ENCODE results near the gene MTHFD2L. TPM values are rescaled to one million over a fixed set of nuclear protein-coding genes. Genes with fewer than 3 reads are reported as not detected.

Gene MTHFD2L
- total RNA-seq, 4 donors from 2014 or later: 11.8 to 17.1 (median 14.9) TPM

DNA sequence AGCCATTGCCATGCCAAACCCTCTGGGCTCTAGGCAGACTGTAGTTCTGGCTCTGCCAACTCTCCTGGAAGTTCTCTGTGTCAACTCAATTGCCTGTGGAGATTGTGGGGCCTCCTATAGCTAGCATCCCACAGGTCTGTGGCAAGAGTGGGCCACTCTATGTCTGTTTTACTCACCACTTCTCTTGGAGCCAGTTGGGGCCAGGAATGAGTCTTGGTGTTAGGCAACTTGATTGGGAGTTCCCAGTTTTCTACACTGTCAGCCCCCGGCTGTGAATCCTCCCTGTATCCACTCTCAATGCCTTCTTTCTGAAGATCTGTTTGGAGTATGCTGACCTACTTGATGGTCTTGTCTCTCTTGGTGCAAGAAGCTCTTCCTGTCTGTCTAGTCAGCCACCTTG, 102.1 kb downstream of the MTHFD2L start:
- Histone ChIP-seq H3K4me1 (no peaks in the 10 kb centered on the region), H3K36me3 (no peaks in the 10 kb centered on the region), H3K4me3 (no peak overlapping the region), H3K27ac (no peak overlapping the region), H3K27me3 (no peaks in the 10 kb centered on the region), H3K9me3 (no peaks in the 10 kb centered on the region)
- no peak for DNase-seq
- TF ChIP-seq POLR2A (IDR thresholded peaks at IDR 0.05) (no peak), CTCF (IDR thresholded peaks at IDR 0.05) (no peak)

DNA sequence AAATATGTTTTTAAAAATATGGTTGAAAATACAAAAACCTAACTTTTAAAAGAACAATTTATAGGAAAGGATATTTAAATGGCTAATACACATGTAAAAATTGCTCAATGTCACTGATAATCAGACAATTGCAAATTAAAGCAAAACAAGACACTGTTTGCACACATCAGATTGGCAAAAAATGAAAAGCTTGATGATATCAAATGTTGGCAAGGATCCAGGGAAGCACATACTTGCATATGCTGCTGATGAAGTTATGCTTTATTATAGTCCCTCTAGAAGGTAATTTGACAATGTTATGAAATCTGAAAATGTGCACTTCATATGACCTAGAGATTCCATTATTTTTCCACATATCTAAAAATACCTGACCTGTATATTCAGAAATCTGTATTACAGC, 104.6 kb downstream of the MTHFD2L start:
- TF ChIP-seq CTCF (IDR thresholded peaks at IDR 0.05) (no peak), POLR2A (IDR thresholded peaks at IDR 0.05) (no peak)
- Histone ChIP-seq H3K9me3 (no peaks in the 10 kb centered on the region), H3K36me3 (no peaks in the 10 kb centered on the region), H3K27me3 (no peaks in the 10 kb centered on the region), H3K4me3 (no peak overlapping the region), H3K4me1 (no peaks in the 10 kb centered on the region), H3K27ac (no peak overlapping the region)
- DNase-seq: no peak

- TF ChIP-seq POLR2A (IDR thresholded peaks at IDR 0.05) (no peak), CTCF (IDR thresholded peaks at IDR 0.05) (no peak)
- Histone ChIP-seq H3K36me3 (no peaks in the 10 kb centered on the region), H3K27ac (no peak overlapping the region), H3K27me3 (no peaks in the 10 kb centered on the region), H3K9me3 (no peaks in the 10 kb centered on the region), H3K4me1 (no peaks in the 10 kb centered on the region), H3K4me3 (no peak overlapping the region)
- no peak for DNase-seq
Measured at GRCh38 chr4:74263551-74263950, 105.6 kb downstream of the MTHFD2L start.

GRCh38 chr4:74266081-74266480, 108.2 kb downstream of the MTHFD2L start:
- Histone ChIP-seq H3K4me3 (no peak overlapping the region), H3K36me3 (no peaks in the 10 kb centered on the region), H3K27me3 (no peaks in the 10 kb centered on the region), H3K4me1 (no peaks in the 10 kb centered on the region), H3K27ac (no peak overlapping the region), H3K9me3 (no peaks in the 10 kb centered on the region)
- no peak for DNase-seq
- TF ChIP-seq CTCF (IDR thresholded peaks at IDR 0.05) (no peak), POLR2A (IDR thresholded peaks at IDR 0.05) (no peak)

DNA sequence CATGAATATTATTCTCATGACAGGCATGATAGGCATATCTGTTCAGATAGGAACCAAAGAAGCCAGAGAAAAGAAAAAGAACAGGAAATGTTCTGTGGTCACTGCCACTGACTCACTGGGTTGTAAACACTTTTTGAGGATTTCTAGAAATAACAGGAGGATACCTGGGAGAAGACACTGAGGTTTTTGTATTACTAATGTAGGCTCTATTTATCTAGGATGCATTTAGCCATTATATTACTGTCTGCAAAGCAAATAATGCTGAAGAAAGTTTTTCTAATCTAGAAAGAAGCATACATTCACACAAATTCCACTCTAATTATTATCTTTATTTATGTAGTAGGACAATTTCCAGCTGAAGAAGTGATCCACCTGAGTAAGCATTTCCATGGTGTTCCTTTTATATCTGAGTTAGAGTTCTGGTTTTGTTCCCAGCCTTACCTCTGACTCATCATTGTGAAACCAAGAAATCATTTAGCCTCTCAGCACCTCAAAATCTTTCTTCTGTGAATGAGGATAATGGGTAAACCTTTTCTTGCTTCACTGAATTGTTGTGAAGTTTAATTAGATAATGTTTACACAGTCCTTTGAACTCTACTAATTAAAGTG, 110.2 kb downstream of the MTHFD2L start:
- Histone ChIP-seq H3K9me3 (no peaks in the 10 kb centered on the region), H3K4me3 (no peak overlapping the region), H3K27me3 (no peaks in the 10 kb centered on the region), H3K27ac (no peak overlapping the region), H3K36me3 (no peaks in the 10 kb centered on the region), H3K4me1 (no peaks in the 10 kb centered on the region)
- no peak for DNase-seq
- TF ChIP-seq POLR2A (IDR thresholded peaks at IDR 0.05) (no peak), CTCF (IDR thresholded peaks at IDR 0.05) (no peak)

DNA sequence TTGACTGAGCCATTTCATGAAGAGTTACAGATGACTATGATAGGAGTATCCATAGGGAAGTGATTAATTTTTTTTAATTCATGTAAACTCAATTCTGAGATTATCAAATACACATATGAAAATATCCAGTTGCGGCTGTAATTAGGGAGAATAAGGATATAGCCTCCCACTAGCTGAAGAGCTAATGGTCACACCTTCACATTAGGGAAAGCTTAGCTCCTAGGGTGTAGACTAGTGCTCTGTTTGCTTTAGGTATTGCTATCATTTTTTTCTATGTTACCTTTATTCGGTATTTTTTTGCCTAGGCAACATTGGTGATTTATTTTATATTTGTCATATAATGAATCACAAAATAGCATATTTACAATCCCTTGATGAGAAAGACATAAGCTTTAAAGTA, 110.7 kb downstream of the MTHFD2L start:
- TF ChIP-seq CTCF (IDR thresholded peaks at IDR 0.05): no peak
- TF ChIP-seq POLR2A (IDR thresholded peaks at IDR 0.05): no peak

More for the DNA sequence above, 110.7 kb downstream of the MTHFD2L start:
- no peak for DNase-seq
- Histone ChIP-seq H3K4me1 (no peaks in the 10 kb centered on the region), H3K9me3 (no peaks in the 10 kb centered on the region), H3K36me3 (no peaks in the 10 kb centered on the region), H3K27ac (no peak overlapping the region), H3K4me3 (no peak overlapping the region), H3K27me3 (no peaks in the 10 kb centered on the region)
